KMS-11 (cell line): ENCODE measurements around the gene TEP1.
A peak's percentile ranks its signal among the peaks of the same experiment; 100 is the strongest.

Source experiments
- H2AFZ ChIP-seq: fragments of 200-600 bp; sonication (generic); 2 replicates; pipeline ENCODE4 v1.6.1; 2016; ENCODE audit warnings: antibody characterized with exemption, mixed run types, low read depth
- H3K27ac ChIP-seq: fragments of 200-600 bp; sonication (generic); 2 replicates; pipeline ENCODE4 v1.6.1; 2016; ENCODE audit warnings: mild to moderate bottlenecking, mixed run types
- H3K27me3 ChIP-seq: fragments of 200-600 bp; sonication (generic); 2 replicates; pipeline ENCODE4 v1.6.1; 2017; ENCODE audit warnings: mild to moderate bottlenecking, low read depth, mixed run types, moderate library complexity; ENCODE audit not compliant: insufficient read depth
- H3K36me3 ChIP-seq: fragments of 200-600 bp; sonication (generic); 2 replicates; pipeline ENCODE4 v1.6.1; 2017; ENCODE audit warnings: mild to moderate bottlenecking, mixed run types; ENCODE audit not compliant: insufficient read depth
- H3K4me1 ChIP-seq: fragments of 200-600 bp; sonication (generic); 2 replicates; pipeline ENCODE4 v1.6.1; 2016; ENCODE audit warnings: mild to moderate bottlenecking, low read depth, mixed run types; ENCODE audit not compliant: poor library complexity, severe bottlenecking
- H3K4me2 ChIP-seq: fragments of 200-600 bp; sonication (generic); 2 replicates; pipeline ENCODE4 v1.7.0; 2016; ENCODE audit warnings: mild to moderate bottlenecking, mixed run types
- H3K4me3 ChIP-seq: fragments of 200-600 bp; sonication (generic); IDR thresholded peaks from 2 replicates; pipeline ENCODE4 v1.6.1; 2017; ENCODE audit warnings: low read depth, low read length, mixed read lengths; ENCODE audit not compliant: insufficient read depth
- H3K79me2 ChIP-seq: fragments of 200-600 bp; sonication (generic); 2 replicates; pipeline ENCODE4 v1.6.1; 2016; ENCODE audit warnings: low read depth, mixed run types; ENCODE audit not compliant: insufficient read depth
- H3K9ac ChIP-seq: fragments of 200-600 bp; sonication (generic); 2 replicates; pipeline ENCODE4 v1.6.1; 2016; ENCODE audit warnings: mild to moderate bottlenecking, mixed run types
- H4K20me1 ChIP-seq: fragments of 200-600 bp; sonication (generic); 2 replicates; pipeline ENCODE4 v1.6.1; 2016; ENCODE audit warnings: mild to moderate bottlenecking, mixed run types; ENCODE audit not compliant: insufficient read depth
- TF ChIP-seq, protein P1 (sequence below): fragments of 200-600 bp; sonication (generic); conservative IDR thresholded peaks from 2 replicates; pipeline ENCODE4 v1.6.1; 2017; ENCODE audit warnings: low read depth, mild to moderate bottlenecking, antibody characterized with exemption, low read length, moderate library complexity, mixed read lengths

The TEP1 gene

DNA sequence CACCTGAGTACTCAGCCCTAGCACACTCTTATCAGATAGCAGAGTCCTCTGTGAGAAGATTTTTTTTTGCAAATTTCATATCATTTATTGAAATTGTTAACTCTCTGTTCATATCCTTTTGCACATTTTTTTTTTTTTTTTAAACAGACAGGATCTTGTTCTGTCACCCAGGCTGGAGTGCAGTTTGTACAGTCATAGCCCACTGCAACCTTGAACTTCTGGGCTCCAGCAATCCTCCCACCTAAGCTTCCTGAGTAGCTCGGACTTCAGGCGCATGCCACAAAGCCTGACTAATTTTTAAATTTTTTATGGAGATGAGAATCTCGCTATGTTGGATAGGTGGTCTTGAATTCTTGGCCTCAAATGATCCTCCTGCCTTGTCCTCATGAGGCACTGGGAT lies 65.6 kb downstream of the TEP1 start:
- no peak overlapping the region for H3K27ac ChIP-seq
- no peaks in the 10 kb centered on the region for H3K36me3 ChIP-seq
- no peak overlapping the region for H3K9ac ChIP-seq
- H3K4me2 ChIP-seq: no peak overlapping the region
- H3K4me3 ChIP-seq: no peak overlapping the region
- no peaks in the 10 kb centered on the region; the same call in 1 of the 2 replicates for H3K79me2 ChIP-seq
- no peak overlapping the region for H2AFZ ChIP-seq
- H3K27me3 ChIP-seq: no peaks in the 10 kb centered on the region
- H3K4me1 ChIP-seq: peaks cover 5% of the 10 kb centered on the region
- no peaks in the 10 kb centered on the region for H4K20me1 ChIP-seq
- TF ChIP-seq, protein P1, sequence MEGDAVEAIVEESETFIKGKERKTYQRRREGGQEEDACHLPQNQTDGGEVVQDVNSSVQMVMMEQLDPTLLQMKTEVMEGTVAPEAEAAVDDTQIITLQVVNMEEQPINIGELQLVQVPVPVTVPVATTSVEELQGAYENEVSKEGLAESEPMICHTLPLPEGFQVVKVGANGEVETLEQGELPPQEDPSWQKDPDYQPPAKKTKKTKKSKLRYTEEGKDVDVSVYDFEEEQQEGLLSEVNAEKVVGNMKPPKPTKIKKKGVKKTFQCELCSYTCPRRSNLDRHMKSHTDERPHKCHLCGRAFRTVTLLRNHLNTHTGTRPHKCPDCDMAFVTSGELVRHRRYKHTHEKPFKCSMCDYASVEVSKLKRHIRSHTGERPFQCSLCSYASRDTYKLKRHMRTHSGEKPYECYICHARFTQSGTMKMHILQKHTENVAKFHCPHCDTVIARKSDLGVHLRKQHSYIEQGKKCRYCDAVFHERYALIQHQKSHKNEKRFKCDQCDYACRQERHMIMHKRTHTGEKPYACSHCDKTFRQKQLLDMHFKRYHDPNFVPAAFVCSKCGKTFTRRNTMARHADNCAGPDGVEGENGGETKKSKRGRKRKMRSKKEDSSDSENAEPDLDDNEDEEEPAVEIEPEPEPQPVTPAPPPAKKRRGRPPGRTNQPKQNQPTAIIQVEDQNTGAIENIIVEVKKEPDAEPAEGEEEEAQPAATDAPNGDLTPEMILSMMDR: no peak

- Histone ChIP-seq H3K4me3 (no peak overlapping the region), H2AFZ (no peak overlapping the region), H4K20me1 (no peaks in the 10 kb centered on the region), H3K4me2 (no peak overlapping the region), H3K79me2 (no peaks in the 10 kb centered on the region; the same call in 1 of the 2 replicates), H3K4me1 (peaks cover 6% of the 10 kb centered on the region), H3K9ac (no peak overlapping the region), H3K27me3 (no peaks in the 10 kb centered on the region), H3K27ac (no peak overlapping the region), H3K36me3 (no peaks in the 10 kb centered on the region)
- TF ChIP-seq, protein P1: no peak
Observed at GRCh38 chr14:20346713-20347112, 66.6 kb downstream of the TEP1 start.

DNA sequence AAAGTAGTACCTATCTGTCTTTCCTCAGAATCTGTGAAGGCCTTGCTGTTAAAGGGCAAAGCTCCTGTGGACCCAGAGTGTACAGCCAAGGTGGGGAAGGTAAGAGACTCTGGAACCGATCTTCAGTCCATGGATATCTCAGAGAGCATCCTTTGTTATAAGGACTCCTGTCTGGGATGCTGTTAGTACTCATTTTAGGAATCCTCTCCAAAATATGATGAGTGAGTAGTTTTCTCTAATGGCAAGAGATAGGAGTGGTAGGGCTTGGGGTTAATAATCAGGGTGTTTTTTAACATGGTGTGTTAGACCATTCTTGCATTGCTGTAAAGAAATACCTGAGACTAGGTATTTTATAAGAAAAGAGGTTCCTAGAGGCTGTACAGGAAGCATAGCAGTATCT lies 67.9 kb downstream of the TEP1 start:
- Histone ChIP-seq H4K20me1 (no peaks in the 10 kb centered on the region), H3K27me3 (no peaks in the 10 kb centered on the region), H3K4me3 (no peak overlapping the region), H2AFZ (no peak overlapping the region), H3K4me2 (no peak overlapping the region), H3K27ac (no peak overlapping the region), H3K36me3 (no peaks in the 10 kb centered on the region), H3K9ac (no peak overlapping the region), H3K79me2 (no peaks in the 10 kb centered on the region; the same call in 1 of the 2 replicates), H3K4me1 (peaks cover 11% of the 10 kb centered on the region)
- TF ChIP-seq, protein P1: no peak

- Histone ChIP-seq H3K4me3 (no peak overlapping the region), H3K36me3 (no peaks in the 10 kb centered on the region), H3K4me1 (peaks cover 11% of the 10 kb centered on the region), H3K27me3 (no peaks in the 10 kb centered on the region), H2AFZ (peak overlapping the region; percentile 79), H4K20me1 (no peaks in the 10 kb centered on the region), H3K4me2 (peak overlapping the region; percentile 93), H3K9ac (peak overlapping the region; percentile 86), H3K27ac (peak overlapping the region; percentile 68), H3K79me2 (no peaks in the 10 kb centered on the region; the same call in 1 of the 2 replicates)
- TF ChIP-seq, protein P1: no peak
Observed at GRCh38 chr14:20343862-20344220, 69.5 kb downstream of the TEP1 start.
